AG10803 (cell line): Measurements from ENCODE around the gene VAPA.
"Not testable (repeated sequence)": the region's sequence is repeated elsewhere in the genome, so short reads cannot be mapped to it uniquely, and the experiment has no call there.

Experiments
- DNase-seq: peaks from one replicate; pipeline ENCODE4 v3.0.0; 2010; ENCODE audit warnings: low read depth
- H3K4me3 ChIP-seq: 2 replicates; pipeline ENCODE4 v1.5.1; 2011; ENCODE audit warnings: mild to moderate bottlenecking, low read length, control low read depth
- TF ChIP-seq, protein P1 (sequence below): conservative IDR thresholded peaks from 2 replicates; pipeline ENCODE4 v1.5.1; 2011; ENCODE audit warnings: mild to moderate bottlenecking, low read length, control low read depth, inconsistent platforms

Gene VAPA

DNA sequence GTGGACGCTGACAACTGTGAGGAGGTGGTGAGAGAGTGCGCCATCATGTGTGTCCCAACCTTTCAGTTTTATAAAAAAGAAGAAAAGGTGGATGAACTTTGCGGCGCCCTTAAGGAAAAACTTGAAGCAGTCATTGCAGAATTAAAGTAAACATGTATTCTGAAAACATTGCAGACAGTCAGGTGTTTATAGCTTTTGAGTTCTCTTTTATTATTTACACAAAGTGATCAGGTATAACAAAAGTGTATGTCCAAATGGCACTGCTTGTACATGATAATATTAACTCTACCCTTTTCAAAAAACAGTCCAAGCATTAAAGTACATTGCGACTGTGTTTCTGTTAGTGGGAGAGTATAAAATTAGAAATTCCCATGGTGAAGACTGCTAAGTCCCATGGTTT is 25.8 kb upstream of the VAPA start:
- DNase-seq: no peak
- H3K4me3 ChIP-seq: no peak overlapping the region
- TF ChIP-seq, protein P1, sequence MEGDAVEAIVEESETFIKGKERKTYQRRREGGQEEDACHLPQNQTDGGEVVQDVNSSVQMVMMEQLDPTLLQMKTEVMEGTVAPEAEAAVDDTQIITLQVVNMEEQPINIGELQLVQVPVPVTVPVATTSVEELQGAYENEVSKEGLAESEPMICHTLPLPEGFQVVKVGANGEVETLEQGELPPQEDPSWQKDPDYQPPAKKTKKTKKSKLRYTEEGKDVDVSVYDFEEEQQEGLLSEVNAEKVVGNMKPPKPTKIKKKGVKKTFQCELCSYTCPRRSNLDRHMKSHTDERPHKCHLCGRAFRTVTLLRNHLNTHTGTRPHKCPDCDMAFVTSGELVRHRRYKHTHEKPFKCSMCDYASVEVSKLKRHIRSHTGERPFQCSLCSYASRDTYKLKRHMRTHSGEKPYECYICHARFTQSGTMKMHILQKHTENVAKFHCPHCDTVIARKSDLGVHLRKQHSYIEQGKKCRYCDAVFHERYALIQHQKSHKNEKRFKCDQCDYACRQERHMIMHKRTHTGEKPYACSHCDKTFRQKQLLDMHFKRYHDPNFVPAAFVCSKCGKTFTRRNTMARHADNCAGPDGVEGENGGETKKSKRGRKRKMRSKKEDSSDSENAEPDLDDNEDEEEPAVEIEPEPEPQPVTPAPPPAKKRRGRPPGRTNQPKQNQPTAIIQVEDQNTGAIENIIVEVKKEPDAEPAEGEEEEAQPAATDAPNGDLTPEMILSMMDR: no peak

DNA sequence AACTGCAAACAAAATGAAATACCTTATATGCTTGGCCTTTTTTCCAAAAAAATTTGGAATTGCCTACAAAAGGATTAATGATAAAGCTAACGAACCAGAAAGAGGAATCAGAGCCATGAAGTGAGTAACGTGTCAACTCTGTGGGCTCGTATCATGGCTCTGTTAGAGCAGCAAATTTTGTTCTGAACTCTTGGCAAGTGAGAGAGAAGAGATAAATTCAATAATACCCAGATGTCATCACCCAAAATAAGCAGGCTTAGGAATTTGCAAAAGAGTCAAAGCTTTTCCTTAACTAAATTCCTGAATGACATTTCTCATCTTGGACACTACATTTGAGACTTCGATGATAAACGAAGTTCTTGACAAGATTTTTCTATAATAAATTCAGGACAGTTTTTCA is 23.6 kb upstream of the VAPA start:
- DNase-seq: peak; percentile 51
- no peak overlapping the region for H3K4me3 ChIP-seq
- TF ChIP-seq, protein P1: no peak

- no peak overlapping the region for H3K4me3 ChIP-seq
- DNase-seq: no peak
- TF ChIP-seq, protein P1: no peak
Measured at GRCh38 chr18:9890957-9891356, 22.9 kb upstream of the VAPA start.

DNA sequence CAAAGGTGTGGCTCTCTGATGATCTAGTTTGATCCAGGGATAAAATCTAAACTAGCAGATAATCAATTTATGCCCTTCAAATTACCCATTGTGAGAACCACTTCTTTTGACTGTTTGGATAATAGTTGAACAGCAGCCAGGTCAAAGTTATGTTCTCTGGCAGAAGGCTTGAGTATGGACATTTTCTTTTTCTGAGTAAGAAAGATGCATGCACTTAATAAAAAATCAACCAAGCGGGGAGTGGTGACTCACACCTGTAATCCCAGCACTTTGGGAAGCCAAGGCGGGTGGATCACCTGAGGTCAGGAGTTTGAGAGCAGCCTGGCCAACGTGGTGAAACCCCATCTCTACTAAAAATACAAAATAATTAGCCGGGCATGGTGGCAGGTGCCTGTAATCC is 22.3 kb upstream of the VAPA start:
- H3K4me3 ChIP-seq: not testable (repeated sequence)
- peak; percentile 47 for DNase-seq

- no peak for DNase-seq
- TF ChIP-seq, protein P1: no peak
- no peak overlapping the region for H3K4me3 ChIP-seq
Measured at GRCh38 chr18:9894454-9895068, 19.3 kb upstream of the VAPA start.

GRCh38 chr18:9897129-9897528 is 16.7 kb upstream of the VAPA start:
- no peak for DNase-seq
- no peak overlapping the region for H3K4me3 ChIP-seq
- TF ChIP-seq, protein P1: no peak

DNA sequence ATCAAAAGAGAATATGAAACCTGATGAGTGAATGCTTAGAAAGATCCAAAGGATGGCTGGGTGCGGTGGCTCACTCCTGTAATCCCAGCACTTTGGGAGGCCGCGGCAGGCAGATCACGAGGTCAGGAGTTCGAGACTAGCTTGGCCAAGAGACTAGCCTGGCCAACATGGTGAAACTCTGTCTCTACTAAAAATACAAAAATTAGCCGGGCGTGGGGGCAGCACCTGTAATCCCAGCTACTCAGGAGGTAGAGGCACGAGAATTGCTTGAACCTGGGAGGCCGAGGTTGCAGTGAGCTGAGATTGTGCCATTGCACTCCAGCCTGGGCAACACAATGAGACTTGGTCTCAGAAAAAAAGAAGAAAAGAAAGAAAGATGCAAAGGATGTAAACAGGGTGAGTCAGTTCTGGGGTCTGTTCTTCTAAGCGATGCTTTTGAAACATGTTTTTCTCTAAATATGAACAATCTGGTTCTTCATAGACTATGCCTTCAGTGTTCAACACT is 16.0 kb upstream of the VAPA start:
- H3K4me3 ChIP-seq, DNase-seq: not testable (repeated sequence)

GRCh38 chr18:9898792-9899549 is 14.8 kb upstream of the VAPA start:
- peak; percentile 32 for DNase-seq
- TF ChIP-seq, protein P1: no peak
- H3K4me3 ChIP-seq: no peak overlapping the region

GRCh38 chr18:9899550-9899930 is 14.3 kb upstream of the VAPA start:
- not testable (repeated sequence) for H3K4me3 ChIP-seq, DNase-seq
